Activated naive CD4-positive, alpha-beta T cell treated with Interleukin-2 at 50 U/mL for 16 hours (primary cell): ENCODE results near the gene ETV3.
"Not testable (repeated sequence)": the region's sequence is repeated elsewhere in the genome, so short reads cannot be mapped to it uniquely, and the experiment has no call there.

Experiments
- DNase-seq: peaks from one replicate; pipeline ENCODE4 v3.0.0-alpha.2; 2020

Gene ETV3

DNA sequence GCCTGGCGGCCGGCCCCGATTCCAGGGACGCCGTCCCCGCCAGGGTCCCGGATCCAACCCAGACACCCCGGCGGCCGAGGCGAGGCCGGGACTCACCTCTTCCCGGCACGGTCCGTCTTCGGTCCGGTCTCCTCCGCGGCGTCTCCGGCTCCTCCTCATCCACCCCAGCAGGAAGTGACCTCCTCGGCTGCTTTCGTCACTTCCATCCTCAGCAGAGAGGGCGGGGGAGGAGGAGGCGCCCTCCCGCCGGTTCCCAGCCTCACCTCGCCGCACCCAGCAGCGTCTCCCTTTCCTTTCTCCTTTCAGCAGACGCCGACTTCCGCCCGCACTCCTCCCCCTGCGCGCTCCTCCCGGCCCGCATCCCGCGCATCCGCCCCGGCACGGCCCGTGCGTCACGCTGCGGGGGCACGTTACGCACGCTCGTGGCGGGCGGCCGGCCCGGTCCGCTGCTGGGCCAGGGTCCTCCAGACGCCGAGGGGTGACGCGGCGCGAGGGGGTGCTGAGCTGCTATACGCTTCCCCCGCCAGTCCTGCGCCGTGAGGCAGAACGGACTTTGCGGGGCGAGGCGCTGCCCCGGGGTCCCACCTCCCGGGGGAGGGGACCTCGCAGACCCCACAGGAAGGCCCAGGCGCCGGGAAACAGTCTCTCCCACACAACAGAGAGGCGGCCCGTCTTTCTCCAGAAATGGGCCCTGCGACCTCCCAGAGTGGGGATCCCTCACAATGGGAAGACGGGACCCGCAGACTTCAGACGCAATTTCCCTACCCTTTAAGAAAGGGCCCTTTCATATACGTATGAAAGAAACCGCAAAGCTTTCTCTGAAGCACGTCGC is at the start of gene ETV3:
ETV3 (minus strand) TSS at position 176 of the 832 bp plus-strand sequence. CDS start 2,043 bp downstream, outside the sequence.
- DNase-seq, result peak; percentile 87

DNA sequence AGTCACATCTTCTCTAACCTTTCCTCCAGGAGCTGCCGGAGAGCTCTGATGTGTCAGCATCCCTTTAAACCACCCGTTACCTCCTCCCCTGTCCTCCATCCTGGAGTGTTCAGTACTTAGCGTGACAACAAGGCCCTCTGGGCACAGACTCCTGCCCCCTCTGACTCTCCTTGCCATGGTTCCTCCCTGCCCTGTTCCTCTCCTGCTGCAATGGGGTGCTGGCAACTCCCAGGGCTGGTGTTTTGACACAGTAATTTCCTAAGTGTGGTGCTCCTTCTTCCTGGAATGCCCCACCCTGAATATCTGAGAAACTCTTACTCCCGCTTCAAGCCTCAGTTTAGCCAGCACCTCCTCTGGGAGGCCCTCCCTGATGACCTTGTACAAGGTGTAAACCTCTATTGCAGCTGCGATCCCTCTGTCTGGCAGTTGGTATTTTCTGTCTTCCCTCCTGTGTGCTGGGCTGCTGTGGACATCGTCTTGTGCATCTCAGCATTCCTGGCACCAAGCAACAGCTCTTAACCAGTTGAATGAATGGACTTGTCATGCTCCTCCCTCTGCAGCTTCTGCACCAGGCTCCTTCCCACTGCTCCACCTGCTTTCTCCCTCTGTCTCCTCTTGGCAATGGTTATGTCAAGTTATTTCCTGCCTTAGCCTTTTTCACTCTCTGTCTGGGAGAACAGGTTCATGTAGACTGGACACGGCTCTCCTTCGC is 48.2 kb upstream of the ETV3 start:
- DNase-seq, result no peak

DNA sequence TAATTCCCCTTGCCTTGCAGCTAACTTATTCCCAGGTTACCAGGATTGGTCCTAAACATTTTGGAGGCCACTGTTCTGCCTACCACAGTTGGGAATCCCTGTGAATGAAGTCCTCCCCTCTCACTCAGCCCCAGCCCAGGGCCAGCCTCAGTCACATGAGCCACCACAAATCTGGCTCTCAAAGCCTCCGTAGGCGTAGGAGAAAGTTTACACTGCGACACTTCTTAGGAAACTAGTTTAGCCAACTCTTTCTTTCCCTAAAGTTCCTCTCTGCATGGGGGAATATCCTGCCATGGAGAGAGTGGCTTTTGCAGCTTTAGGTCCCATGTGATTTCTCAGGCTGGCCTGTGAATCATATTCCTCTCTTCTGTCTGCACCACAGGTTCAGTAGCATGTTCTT is 45.7 kb upstream of the ETV3 start:
- DNase-seq, result no peak

DNA sequence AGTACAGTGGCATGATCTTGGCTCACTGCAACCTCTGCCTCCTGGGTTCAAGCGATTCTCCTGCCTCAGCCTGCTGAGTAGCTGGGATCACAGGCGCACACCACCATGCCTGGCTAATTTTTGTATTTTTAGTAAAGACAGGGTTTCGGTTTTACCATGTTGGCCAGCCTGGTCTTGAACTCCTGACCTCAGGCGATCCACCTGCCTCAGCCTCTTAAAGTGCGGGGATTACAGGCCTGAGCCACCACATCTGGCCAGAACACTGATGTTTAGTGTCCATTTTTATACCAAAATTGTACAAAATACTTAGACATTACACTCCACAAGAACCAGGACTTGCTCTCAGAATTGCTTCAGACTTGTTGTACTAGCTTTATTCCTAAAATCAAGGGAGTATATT is 44.2 kb upstream of the ETV3 start:
- DNase-seq, result not testable (repeated sequence)

DNA sequence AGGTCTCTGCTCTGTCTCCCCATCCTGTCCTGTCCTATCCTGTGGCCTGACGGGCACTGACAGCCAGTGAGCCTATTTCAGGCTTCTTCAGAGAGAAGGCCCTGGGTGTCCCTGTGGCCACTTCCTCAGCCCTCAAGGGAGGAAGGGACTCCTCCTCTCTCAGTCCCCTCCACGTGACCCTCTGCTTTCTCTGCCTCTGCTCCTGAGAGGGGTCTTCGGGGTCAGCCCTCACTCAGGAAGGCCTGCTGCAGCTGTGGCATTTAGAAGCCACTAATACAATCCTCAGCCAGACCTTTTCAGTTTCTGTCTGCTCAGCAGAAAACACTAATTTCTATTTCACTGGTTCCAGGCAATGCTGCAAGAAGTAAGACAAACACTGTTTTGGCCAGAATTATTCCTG is 43.6 kb upstream of the ETV3 start:
- no peak for DNase-seq

DNA sequence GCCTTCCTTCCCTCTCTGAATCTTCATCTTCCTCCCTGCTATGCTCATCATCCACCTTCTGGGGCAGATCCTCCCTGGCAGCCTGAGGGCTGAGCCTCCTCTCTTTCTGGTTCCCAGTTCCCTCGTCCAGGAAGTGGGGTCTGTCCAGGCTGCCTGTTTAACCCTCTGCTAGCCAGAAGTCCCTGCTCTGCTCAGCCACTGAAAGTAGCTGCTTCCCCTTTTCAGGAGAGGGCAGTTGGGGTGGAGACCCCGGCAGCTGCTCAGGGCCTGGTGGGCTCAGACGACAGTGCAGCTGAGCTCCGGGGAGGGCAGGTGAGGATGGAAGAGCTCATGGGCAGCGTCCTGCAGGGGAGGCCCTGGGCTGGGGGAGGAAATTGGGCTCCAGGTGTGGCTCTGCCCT is 43.1 kb upstream of the ETV3 start:
- no peak for DNase-seq

DNA sequence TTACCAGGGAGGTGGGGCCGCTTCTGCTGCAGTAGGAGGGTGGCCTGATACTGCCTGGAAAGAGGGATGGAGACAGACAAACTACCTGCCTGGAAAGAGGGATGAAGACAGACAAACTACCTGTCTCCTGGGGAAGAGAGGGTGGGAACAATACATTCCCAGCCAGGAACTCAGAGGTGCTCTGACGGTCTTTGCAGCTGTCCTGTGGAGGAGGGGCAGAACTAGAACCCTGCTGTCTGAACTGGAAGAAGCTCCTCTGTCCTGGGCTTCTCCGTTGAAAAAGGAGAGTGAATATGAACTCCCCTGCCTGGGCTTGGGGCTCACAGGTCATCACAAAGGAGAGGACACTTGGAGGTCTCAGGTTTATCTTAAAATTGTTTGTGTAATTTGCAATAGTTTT is 40.3 kb upstream of the ETV3 start:
- no peak for DNase-seq

DNA sequence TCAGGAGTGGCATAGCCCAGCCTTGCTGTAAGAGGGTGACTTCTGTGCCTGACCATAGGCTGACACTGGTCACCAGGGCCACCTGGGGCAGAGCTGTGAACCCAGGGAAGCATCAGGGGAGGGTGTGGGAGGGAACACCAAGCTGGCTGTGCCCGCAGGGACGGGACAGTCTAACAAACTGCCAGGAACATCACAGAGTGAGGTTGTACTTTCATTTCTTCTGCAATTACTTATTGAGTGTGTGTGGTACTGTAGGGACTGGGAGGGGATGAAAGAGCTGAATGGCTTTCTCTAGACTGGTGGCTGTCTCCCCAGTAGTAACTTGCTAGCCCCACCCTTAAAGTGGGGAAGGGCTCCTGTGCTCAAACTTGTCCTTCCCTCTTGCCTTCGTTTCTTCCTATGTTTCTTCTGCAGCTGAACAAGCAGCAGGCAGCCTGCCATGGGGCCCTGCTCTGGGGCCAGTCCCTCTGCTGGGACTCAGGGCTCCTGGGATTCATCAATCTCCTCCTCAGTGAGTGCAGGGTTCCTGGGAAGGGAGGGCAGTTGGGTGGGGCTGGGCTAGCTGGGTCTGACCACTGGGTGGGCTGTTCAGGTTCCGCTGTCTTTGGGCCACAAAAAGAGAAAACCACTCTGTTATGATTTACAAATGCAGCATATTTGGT is 39.7 kb upstream of the ETV3 start:
- no peak for DNase-seq

DNA sequence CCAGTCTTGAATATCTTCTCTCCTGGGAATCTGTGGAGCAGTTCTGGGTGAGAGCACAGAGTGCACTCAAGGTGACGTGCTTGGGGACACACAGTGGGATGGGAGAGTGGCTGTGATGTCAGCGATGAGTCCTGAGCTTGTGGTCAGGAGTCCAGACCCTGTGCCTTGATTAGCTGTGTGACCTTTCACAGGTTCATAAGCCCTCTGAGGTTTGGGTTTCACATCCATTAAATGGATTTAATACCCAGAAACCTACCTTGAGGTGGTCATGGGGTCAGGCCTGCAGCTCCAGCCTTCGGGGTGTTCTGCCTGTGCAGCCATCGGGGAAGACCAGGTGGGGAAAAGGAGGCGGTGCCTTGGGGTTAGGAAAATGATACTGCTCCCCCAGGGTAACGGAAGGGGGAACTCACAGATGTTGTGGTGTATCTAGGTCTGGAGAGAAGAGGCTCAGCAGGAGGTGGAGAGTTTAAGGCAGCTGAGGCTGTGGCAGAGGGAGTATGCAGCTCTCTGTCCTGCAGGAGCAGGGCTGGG is 38.5 kb upstream of the ETV3 start:
- DNase-seq, result no peak

DNA sequence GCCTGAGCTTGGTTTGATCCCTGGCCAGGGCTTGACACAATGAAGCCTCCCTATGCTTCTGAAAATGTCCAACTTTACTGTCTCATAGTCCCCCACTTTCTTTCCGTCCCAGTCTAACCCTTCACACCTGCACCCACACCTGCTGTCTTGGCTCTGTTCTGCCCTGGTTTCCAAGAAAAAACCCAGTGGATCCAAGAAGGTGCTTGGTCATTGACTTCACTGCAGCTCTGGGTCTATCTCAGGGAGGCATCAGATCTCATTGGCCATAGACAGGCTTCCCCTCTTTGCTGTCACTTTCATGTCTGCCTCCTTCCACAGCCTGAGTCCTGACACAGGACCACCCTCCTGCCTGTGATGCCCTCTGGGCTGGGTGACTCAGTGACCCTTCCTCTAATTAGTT is 37.8 kb upstream of the ETV3 start:
- DNase-seq, result no peak

DNA sequence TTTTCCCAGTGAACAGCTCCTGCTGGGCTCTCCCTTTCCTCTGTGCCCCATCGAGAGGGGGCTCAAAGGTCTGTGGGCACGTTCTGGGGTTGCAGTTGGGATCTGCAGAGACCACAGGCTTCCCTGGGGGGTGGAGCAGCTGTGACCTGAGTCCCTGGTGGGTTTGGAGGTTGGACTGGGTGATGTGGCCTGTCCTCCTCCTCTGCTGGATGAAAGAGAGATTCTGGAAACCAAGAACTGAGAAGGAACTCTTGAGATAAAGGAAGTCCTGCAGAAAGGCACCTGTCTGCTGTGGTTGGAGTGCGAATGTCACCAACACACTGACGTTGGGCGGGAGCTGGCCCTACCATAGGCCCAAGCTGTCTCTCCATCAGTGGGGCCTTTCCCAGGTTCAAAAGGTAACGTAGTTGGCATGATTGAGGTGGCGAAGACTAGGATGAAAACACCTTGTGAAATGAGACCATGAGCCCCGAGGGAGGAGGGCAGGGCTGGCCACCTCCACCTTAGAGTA is 35.8 kb upstream of the ETV3 start:
- DNase-seq, result no peak

DNA sequence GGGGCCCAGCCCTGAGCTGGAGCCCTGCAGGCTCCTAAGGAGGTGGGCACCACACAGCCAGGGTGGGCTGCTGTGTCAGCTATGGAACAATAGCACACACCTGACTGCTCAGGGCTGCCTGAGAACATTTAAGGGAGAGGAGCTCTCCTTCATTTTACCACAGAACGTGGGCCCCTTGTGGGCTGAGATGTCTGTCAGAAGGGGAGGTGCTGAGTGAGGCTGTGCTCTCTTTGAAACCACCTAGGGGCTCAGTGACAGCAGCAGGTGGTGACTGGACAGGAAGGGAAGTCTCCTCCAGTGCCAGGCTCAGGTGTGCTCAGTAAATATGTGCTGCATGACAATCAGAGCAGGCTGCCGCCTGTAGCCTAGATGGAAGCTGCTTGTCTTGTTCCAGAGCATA is 35.0 kb upstream of the ETV3 start:
- DNase-seq, result not testable (repeated sequence)

DNA sequence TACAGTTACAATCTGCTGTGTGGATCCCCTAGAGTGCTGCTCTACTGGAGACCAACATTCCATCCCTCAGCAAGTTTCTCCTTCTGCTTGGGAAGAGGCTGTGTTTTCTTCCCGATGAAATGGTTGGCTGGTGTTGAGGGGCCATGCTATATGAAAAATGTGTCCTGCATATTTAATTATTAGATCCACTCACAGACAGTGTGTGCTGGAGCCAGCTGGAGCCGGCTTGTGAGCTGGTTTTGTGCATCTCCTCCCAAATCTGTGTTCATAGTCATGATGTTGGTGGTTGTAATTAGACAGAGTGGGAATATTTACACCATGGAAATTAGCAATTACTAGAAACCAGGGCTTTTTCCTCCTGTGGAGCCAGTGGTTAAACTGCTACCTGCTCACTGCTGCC is 34.4 kb upstream of the ETV3 start:
- DNase-seq, result not testable (repeated sequence)

DNA sequence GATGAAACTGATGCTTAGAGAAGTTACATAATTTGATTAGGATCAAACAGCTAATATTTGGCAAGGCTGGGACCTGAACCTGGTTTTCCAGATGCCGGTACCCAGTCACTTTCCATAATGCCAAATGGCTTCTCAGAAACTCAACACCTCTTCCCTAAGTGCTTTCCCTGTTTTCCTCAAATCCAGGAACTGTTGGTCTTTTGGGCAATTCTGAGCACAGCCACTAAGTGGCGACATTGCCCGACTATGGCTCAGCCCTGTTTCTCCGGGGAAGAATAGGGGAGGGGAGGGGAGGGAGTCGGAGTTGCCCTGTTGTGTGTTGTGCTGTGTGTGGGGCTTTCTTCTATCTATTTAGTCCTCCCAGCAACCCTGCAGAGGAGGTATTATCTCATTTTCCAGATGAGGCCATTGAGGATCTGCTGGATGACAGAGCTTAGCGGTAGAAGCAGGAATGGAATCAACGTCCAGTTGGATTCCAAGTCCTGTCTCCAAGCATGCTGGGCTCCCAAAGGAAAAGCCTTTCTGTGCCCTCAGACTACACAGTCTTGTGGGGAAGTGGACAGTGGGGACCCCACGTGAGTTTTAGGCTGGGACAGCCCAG is 33.8 kb upstream of the ETV3 start:
- DNase-seq, result not testable (repeated sequence)

DNA sequence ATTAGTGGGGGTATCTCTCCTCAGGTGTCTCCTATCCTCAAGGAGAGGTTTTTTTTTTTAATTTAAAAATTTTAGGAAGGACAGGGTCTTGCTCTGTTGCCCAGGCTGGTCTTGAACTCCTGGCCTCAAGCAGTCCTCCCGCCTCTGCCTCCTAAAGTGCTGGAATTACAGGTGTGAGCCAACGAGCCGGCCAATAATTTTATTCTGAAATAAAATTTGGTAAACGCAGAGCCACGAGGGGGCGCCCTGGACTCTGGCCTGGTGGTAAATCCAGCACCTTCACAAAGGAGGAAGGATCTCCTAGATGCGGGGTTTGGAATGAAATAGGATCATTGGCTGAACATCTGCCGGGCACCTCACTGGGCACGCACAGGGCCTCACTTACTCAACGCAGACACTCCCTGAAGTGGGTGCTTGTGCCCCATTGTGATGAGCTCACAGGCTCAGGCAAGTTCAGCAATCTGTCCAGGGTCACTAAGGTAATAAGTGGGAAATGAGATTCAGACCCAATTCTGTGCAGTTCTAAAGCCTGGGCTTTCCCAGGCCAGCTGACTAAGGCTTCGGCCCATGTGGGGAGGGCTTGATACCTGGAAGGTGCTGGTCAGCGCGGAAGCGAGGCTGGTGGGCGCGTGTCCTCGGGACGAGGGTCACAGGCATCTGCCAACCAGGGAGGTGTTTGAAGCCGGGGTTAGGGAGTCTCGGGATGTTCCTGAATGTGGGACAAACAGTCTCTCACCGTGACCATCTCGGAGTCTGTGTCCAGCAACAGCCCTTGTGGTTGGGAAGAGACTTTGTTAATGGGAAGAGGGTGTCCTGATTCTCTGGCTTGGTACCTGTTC is 32.7 kb upstream of the ETV3 start:
- DNase-seq, result peak; percentile 31

DNA sequence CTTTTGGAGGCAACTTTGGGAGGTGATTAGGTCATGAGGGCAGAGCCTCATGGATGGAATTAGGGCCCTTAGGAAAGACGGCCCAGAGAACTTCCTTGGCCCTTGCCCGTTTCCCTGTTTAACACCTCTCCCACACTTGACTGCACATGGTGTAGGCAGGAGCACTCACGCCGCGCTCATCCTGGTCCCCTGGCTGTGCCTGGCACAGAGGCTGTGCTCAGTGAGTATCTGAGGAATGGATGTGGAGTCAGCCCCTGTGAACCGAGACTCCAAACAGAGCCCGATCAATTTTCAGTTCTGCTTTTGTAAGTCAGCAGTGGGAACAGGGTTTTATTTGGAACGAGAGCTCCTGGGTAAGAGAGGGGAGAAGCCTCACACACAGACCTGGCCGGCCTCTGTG is 29.8 kb upstream of the ETV3 start:
- DNase-seq, result no peak

DNA sequence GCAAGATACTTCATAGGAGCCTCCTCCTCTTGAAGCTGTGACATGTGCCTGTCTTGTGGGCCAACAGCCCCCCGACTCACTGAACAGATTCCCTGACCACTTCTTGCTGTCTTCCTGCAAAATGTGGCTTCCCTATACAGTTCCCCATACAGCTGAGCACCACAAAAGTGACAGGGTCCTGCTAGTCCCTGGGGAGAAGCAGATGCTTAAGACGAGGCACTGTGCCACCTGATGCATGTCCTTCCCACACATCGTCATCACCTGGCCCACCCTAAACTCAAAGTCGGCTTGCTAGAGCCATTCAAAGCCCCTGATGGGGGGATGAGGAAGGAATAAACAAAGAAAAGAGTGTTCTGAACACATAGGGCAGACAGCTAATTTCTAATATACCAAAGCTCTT is 29.2 kb upstream of the ETV3 start:
- no peak for DNase-seq

DNA sequence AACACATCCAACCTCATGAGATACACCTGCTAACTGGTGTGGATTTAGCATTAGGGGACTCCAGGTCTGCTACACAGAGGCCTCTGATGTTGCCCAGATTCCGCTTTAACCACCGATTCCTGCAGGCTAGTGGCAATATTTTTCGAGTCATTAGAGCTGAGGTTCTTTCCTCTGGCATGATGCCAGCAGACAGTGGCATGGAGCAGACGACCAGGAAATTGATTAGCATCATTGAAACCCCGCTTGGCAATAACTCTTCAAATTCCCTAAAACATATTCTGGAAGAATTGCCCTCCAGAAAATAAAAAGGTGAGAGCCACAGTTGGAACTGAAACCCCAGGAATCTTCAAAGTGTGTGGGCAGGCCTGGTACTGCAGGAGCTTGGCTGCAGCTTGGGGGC is 28.4 kb upstream of the ETV3 start:
- DNase-seq, result no peak

DNA sequence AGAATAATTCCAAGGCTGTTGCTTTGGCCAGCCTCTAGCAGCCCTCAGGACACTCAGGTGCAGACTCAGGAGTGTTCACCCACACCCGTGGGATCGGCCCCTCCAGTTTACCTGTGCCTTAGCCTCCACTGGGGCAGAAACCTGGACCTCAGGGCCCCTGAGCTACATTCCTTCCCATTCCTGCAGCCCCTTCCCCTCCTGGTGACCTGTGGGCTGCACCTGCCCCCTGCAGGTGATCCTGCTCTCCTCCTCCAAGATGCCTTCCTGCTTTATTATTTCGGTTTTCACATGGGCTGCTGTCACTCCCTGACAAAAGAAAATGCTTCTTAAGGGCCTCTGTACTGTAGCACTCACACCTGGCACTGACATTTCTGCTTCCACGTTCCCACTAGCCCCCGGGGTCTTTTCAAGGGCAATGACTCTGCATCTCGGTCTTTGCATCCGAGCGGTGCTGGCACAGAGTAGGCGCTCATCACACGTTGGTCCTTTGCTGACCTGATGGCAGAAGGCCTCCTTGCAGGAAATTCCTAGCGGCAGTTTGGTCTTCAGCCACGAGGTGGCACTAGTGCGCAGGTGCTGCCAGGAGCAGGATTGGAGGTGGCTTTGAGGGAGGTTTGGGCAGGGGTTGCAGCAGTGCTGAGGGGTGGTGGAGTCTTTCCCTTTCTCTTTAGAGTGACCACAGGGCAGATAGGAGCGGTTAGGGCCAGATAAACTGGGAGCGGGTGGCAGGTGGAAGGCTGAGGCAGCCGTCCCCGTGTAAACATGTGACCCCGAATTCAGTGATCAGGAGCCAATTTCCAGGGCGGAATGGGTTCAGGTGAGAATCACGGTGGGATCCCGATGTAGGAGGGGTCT is 25.3 kb upstream of the ETV3 start:
- DNase-seq, result peak; percentile 78

DNA sequence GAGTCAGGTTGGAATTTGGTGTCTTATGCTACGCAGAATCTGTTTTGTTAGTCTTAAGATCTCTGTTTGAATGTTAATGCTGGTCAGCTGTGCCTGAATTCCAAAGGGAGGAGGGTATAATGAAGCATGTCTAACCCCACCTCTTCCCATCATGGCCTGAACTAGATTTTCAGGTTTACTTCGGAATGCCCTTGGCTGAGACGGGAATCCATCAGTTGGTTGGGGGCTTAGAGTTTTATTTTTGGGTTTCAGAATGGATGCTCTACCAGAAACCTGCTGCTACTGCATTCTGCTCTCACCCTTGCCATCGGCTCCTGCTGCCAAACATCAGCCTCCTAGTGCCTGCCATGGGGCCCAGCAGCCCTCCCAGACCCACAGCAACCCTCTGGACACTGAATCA is 24.1 kb upstream of the ETV3 start:
- no peak for DNase-seq

DNA sequence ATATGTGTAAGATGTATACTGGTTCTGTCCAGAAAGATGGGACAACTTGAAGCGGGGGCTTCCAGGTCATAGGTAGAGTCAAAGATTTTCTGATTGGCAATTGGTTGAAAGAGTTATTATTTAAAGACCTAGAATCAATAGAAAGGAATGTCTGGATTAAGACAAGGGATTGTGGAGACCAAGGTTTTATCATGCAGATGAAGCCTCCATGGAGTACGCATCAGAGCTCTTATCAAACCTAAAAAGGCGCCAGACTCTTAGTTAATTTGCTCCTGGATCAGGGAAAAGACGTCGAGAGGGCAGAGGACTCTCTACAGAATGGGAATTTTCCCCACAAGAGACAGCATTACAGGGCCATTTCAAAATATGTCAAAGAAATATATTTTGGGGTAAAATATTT is 23.7 kb upstream of the ETV3 start:
- DNase-seq, result no peak
